BLaER1 treated with 17β-estradiol and CSF1 and Interleukin-3, amounts not matched to agents 10 nM and 100 nM (cell line): ENCODE measurements around the gene ADCY9.

Experiments
- H3K27ac ChIP-seq, 11 experiments: shearing (Covaris generic); formaldehyde crosslinking; 2 replicates each; pipeline ENCODE4 v1.8.1; 2022
- H3K27me3 ChIP-seq, 11 experiments: shearing (Covaris generic); formaldehyde crosslinking; 2 replicates each; pipeline ENCODE4 v1.8.1; 2022
- H3K36me3 ChIP-seq, 11 experiments: shearing (Covaris generic); formaldehyde crosslinking; 2 replicates each; pipeline ENCODE4 v1.8.1; 2022
- H3K4me1 ChIP-seq, 10 experiments: shearing (Covaris generic); formaldehyde crosslinking; 2 replicates each; pipeline ENCODE4 v1.8.1; 2022
- H3K4me2 ChIP-seq, 11 experiments: shearing (Covaris generic); formaldehyde crosslinking; 2 replicates each; pipeline ENCODE4 v1.8.1; 2022
- H3K4me3 ChIP-seq, 10 experiments: shearing (Covaris generic); formaldehyde crosslinking; 2 replicates each; pipeline ENCODE4 v1.8.1; 2022
- H3K9ac ChIP-seq, 11 experiments: shearing (Covaris generic); formaldehyde crosslinking; 2 replicates each; pipeline ENCODE4 v1.8.1; 2022
- H3K9me3 ChIP-seq, 11 experiments: shearing (Covaris generic); formaldehyde crosslinking; replicated peaks in 1 of 11; 2 replicates each; pipeline ENCODE4 v1.8.1; 2022
- H4K20me1 ChIP-seq, 11 experiments: shearing (Covaris generic); formaldehyde crosslinking; 2 replicates each; pipeline ENCODE4 v1.8.1; 2022
- Cebpa-rat ChIP-seq, 11 experiments: shearing (Covaris generic); IDR thresholded peaks; 2 replicates each; pipeline ENCODE4 v1.8.1; 2022

ADCY9 gene

DNA sequence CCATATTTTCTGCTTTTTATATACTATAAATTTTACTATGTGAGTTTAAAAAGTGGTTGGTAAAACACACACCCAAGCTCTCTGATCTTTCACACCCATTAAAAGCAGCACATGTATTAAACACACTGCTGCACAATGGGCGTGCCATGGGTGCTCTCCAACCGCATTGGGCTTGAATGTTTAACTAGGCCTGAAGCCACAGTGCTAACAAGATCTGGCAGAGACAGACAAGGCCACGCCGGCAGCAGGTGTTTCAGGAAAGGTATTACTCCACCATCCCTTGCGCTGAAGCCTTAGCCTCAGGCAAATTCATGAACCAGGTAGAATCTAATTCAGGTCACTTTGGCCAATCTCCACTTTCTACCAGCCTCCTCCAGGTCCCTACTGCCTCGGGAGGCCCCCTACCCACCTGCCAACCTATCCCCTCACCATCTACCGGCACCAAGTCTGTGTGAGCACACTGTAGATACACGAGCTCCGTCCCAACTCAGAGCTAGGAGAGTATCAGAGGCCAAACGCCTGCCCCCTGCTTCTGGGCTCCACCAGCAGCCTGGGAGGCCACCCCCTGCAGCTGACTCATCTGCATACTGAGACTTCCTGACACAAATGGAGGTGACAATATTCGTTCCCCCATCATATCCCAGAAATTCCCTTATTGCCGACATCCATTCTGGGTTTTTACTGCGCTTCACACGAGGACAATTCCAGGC, 95.0 kb downstream of the ADCY9 start:
- Histone ChIP-seq H3K27ac (peak overlapping the region in 9 of 11 experiments; percentile 5 to 54 (median 46); a peak in 15 of 22 replicates), H3K27me3 (no peaks in the 10 kb centered on the region), H4K20me1 (peaks cover 0 to 22% (median 0%) of the 10 kb centered on the region in 11 experiments; a peak in 5 of 22 replicates), H3K9me3 (peaks cover 0 to 7% (median 0%) of the 10 kb centered on the region in 11 experiments; a peak in 1 of 22 replicates), H3K36me3 (peaks cover 4 to 50% (median 19%) of the 10 kb centered on the region in 11 experiments; a peak in 18 of 22 replicates), H3K9ac (peak overlapping the region in 7 of 11 experiments; percentile 3 to 37 (median 24); a peak in 8 of 22 replicates), H3K4me2 (peak overlapping the region; percentile 7 to 87 (median 49); a peak in 20 of 22 replicates), H3K4me1 (peaks cover 61 to 94% (median 76%) of the 10 kb centered on the region in 10 experiments), H3K4me3 (no peak overlapping the region)
- TF ChIP-seq Cebpa-rat (IDR thresholded peaks at IDR 0.05), result no peak

DNA sequence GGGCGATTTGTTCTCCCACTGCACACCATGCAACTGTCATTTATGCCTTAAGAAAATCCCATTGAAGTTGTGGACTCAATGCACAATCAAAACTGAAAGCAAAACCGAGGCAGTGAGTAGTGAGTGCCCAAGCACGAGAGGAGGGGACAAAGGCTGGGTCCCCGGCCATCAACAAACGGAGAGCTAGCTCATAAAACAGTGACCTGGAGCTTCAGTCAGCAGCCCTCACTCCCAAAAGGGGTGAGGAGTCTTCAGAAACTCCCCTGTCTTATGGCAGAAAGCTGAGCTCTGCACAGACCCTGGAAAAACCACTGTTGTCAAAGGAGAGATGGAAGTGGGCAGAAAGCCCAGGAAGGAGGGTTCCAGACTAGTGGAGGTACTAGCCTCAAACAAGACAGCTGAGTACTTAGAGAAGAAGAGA, 96.9 kb downstream of the ADCY9 start:
- Histone ChIP-seq H3K9ac (peak overlapping the region; percentile 48 to 76 (median 67)), H3K4me2 (peak overlapping the region; percentile 64 to 88 (median 77)), H3K4me3 (peak overlapping the region in 9 of 10 experiments; percentile 8 to 58 (median 33); a peak in 14 of 20 replicates), H4K20me1 (peaks cover 0 to 22% (median 0%) of the 10 kb centered on the region in 11 experiments; a peak in 3 of 22 replicates), H3K36me3 (peaks cover 0 to 39% (median 9%) of the 10 kb centered on the region in 11 experiments; a peak in 13 of 22 replicates), H3K4me1 (peaks cover 61 to 99% (median 84%) of the 10 kb centered on the region in 10 experiments), H3K27me3 (no peaks in the 10 kb centered on the region), H3K27ac (peak overlapping the region; percentile 22 to 85 (median 75); a peak in 20 of 22 replicates), H3K9me3 (peaks cover 0 to 7% (median 0%) of the 10 kb centered on the region in 11 experiments; a peak in 1 of 22 replicates)
- TF ChIP-seq Cebpa-rat (IDR thresholded peaks at IDR 0.05), result no peak

GRCh38 chr16:4018391-4018790, 97.9 kb downstream of the ADCY9 start:
- no peak overlapping the region for H3K4me3 ChIP-seq
- H3K9me3 ChIP-seq, result peaks cover 0 to 7% (median 0%) of the 10 kb centered on the region in 11 experiments; a peak in 1 of 22 replicates
- H3K4me1 ChIP-seq, result peaks cover 59 to 100% (median 81%) of the 10 kb centered on the region in 10 experiments
- H3K27me3 ChIP-seq, result no peaks in the 10 kb centered on the region
- peak overlapping the region in 10 of 11 experiments; percentile 64 to 88 (median 78); a peak in 18 of 22 replicates for H3K4me2 ChIP-seq
- peaks cover 0 to 19% (median 0%) of the 10 kb centered on the region in 11 experiments; a peak in 3 of 22 replicates for H4K20me1 ChIP-seq
- H3K36me3 ChIP-seq, result peaks cover 0 to 32% (median 5%) of the 10 kb centered on the region in 11 experiments; a peak in 12 of 22 replicates
- peak overlapping the region in 9 of 11 experiments; percentile 9 to 85 (median 75); a peak in 11 of 22 replicates for H3K27ac ChIP-seq
- H3K9ac ChIP-seq, result peak overlapping the region in 2 of 11 experiments; percentile 11 to 70; a peak in 2 of 22 replicates
- no peak for TF ChIP-seq Cebpa-rat (IDR thresholded peaks at IDR 0.05)

GRCh38 chr16:4017807-4018206, 98.4 kb downstream of the ADCY9 start:
- Histone ChIP-seq H4K20me1 (peaks cover 0 to 13% (median 0%) of the 10 kb centered on the region in 11 experiments; a peak in 3 of 22 replicates), H3K27ac (peak overlapping the region in 8 of 11 experiments; percentile 69 to 85 (median 74); a peak in 12 of 22 replicates), H3K9me3 (peaks cover 0 to 7% (median 0%) of the 10 kb centered on the region in 11 experiments; a peak in 1 of 22 replicates), H3K4me3 (no peak overlapping the region), H3K9ac (no peak overlapping the region), H3K36me3 (peaks cover 0 to 27% (median 5%) of the 10 kb centered on the region in 11 experiments; a peak in 9 of 22 replicates), H3K27me3 (no peaks in the 10 kb centered on the region), H3K4me2 (peak overlapping the region in 8 of 11 experiments; percentile 59 to 87 (median 78); a peak in 15 of 22 replicates), H3K4me1 (peaks cover 59 to 100% (median 81%) of the 10 kb centered on the region in 10 experiments)
- no peak for TF ChIP-seq Cebpa-rat (IDR thresholded peaks at IDR 0.05)

GRCh38 chr16:4016658-4017057, 99.6 kb downstream of the ADCY9 start:
- Histone ChIP-seq H3K4me3 (0 out of 20 replicates have a peak overlapping the region, but pooled peaks of 1 of the 10 experiments have one; percentile 4), H4K20me1 (peaks cover 0 to 10% (median 0%) of the 10 kb centered on the region in 11 experiments; a peak in 3 of 22 replicates), H3K4me2 (peak overlapping the region; percentile 59 to 87 (median 64)), H3K36me3 (peaks cover 0 to 24% (median 5%) of the 10 kb centered on the region in 11 experiments; a peak in 9 of 22 replicates), H3K4me1 (peaks cover 63 to 100% (median 83%) of the 10 kb centered on the region in 10 experiments), H3K9ac (peak overlapping the region in 10 of 11 experiments; percentile 15 to 69 (median 54); a peak in 19 of 22 replicates), H3K9me3 (peaks cover 0 to 7% (median 0%) of the 10 kb centered on the region in 11 experiments; a peak in 1 of 22 replicates), H3K27me3 (no peaks in the 10 kb centered on the region), H3K27ac (peak overlapping the region; percentile 16 to 85 (median 72); a peak in 21 of 22 replicates)
- peak; percentile 41 to 92 (median 87); a peak in 20 of 22 replicates for TF ChIP-seq Cebpa-rat (IDR thresholded peaks at IDR 0.05)

- Histone ChIP-seq H3K4me2 (peak overlapping the region; percentile 59 to 87 (median 64)), H3K9ac (peak overlapping the region in 10 of 11 experiments; percentile 15 to 69 (median 54); a peak in 18 of 22 replicates), H3K4me3 (no peak overlapping the region), H3K27ac (peak overlapping the region in 10 of 11 experiments; percentile 51 to 85 (median 72); a peak in 20 of 22 replicates), H3K27me3 (no peaks in the 10 kb centered on the region), H3K4me1 (peaks cover 63 to 100% (median 83%) of the 10 kb centered on the region in 10 experiments), H3K36me3 (peaks cover 0 to 22% (median 8%) of the 10 kb centered on the region in 11 experiments; a peak in 10 of 22 replicates), H4K20me1 (peaks cover 0 to 10% (median 0%) of the 10 kb centered on the region in 11 experiments; a peak in 3 of 22 replicates), H3K9me3 (peaks cover 0 to 7% (median 0%) of the 10 kb centered on the region in 11 experiments; a peak in 1 of 22 replicates)
- TF ChIP-seq Cebpa-rat (IDR thresholded peaks at IDR 0.05), result no peak
Measured at GRCh38 chr16:4016005-4016352, 100.3 kb downstream of the ADCY9 start.

DNA sequence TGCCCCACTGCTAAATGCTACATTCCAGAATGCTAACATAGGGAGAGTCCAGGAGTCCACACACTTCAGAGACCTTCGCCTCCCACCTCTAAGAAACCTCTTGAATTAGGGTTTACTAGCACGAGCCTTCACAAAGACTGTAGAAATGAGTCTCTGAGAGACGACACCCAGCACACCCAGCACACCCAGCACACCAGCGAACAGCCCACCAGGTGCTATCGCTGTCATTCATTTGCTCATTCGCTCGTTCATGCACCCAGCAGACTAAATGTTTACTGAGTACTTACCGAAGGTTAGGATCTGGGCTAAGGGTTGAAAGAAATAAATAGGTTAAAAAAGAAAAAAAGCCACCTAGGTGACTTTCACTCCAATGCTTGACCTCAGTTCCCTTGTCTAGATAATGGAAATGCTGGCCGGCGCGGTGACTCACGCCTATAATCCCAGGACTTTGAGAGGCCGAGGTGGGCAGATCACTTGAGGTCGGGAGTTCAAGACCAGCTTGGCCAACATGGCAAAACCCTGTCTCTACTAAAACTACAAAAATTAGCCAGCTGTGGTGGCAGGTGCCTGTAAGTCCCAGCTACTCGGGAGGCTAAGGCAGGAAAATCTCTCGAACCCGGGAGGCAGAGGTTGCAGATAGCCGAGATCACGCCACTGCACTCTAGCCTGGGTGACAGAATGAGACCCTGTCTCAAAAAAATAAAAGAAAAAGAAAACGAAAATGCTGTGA, 100.8 kb downstream of the ADCY9 start:
- Histone ChIP-seq H3K4me1 (peaks cover 67 to 100% (median 83%) of the 10 kb centered on the region in 10 experiments), H3K4me3 (no peak overlapping the region), H3K4me2 (peak overlapping the region in 10 of 11 experiments; percentile 59 to 87 (median 70); a peak in 19 of 22 replicates), H3K9me3 (peaks cover 0 to 7% (median 0%) of the 10 kb centered on the region in 11 experiments; a peak in 1 of 22 replicates), H3K36me3 (peaks cover 0 to 28% (median 11%) of the 10 kb centered on the region in 11 experiments; a peak in 13 of 22 replicates), H3K27ac (peak overlapping the region in 10 of 11 experiments; percentile 51 to 85 (median 72); a peak in 19 of 22 replicates), H3K9ac (peak overlapping the region in 7 of 11 experiments; percentile 15 to 69 (median 54); a peak in 8 of 22 replicates), H3K27me3 (no peaks in the 10 kb centered on the region), H4K20me1 (peaks cover 0 to 14% (median 0%) of the 10 kb centered on the region in 11 experiments; a peak in 2 of 22 replicates)
- no peak for TF ChIP-seq Cebpa-rat (IDR thresholded peaks at IDR 0.05)
